Measurements from ENCODE around the gene SLC1A3. TPM values are rescaled to one million over a fixed set of nuclear protein-coding genes. Genes with fewer than 3 reads are reported as not detected.

SLC1A3 gene
- total RNA-seq, 1 donor from 2014 or later, result 93.2 TPM

GRCh38 chr5:36619012-36619635, 12.7 kb downstream of the SLC1A3 start:
- Mint-ChIP-seq H3K36me3 (peaks cover 14% of the 10 kb centered on the region), H3K4me3 (no peak overlapping the region), H3K9me3 (peaks cover 5% of the 10 kb centered on the region), H3K27me3 (no peaks in the 10 kb centered on the region), H3K27ac (no peak overlapping the region), H3K4me1 (ENCODE audit: unreplicated experiment) (peaks cover 30% of the 10 kb centered on the region)
- TF ChIP-seq CTCF (conservative IDR thresholded peaks at IDR 0.05), result no peak
- no peak for DNase-seq (ENCODE audit: extremely low spot score, unreplicated experiment)

GRCh38 chr5:36621985-36622384, 15.6 kb downstream of the SLC1A3 start:
- H3K27me3 Mint-ChIP-seq, result no peaks in the 10 kb centered on the region
- DNase-seq (ENCODE audit: extremely low spot score, unreplicated experiment), result no peak
- no peak overlapping the region for H3K27ac Mint-ChIP-seq
- no peak for TF ChIP-seq CTCF (conservative IDR thresholded peaks at IDR 0.05)
- no peak overlapping the region for H3K4me3 Mint-ChIP-seq
- H3K9me3 Mint-ChIP-seq, result peaks cover 5% of the 10 kb centered on the region
- peaks cover 8% of the 10 kb centered on the region for H3K36me3 Mint-ChIP-seq
- peaks cover 11% of the 10 kb centered on the region for H3K4me1 Mint-ChIP-seq (ENCODE audit: unreplicated experiment)

- Mint-ChIP-seq H3K27me3 (no peaks in the 10 kb centered on the region), H3K36me3 (peaks cover 9% of the 10 kb centered on the region), H3K4me1 (ENCODE audit: unreplicated experiment) (peaks cover 9% of the 10 kb centered on the region), H3K4me3 (no peak overlapping the region), H3K27ac (no peak overlapping the region), H3K9me3 (peaks cover 5% of the 10 kb centered on the region)
- no peak for TF ChIP-seq CTCF (conservative IDR thresholded peaks at IDR 0.05)
- DNase-seq (ENCODE audit: extremely low spot score, unreplicated experiment), result no peak
These were observed 17.4 kb downstream of the SLC1A3 start for GRCh38 chr5:36623832-36624231.

- Mint-ChIP-seq H3K4me1 (ENCODE audit: unreplicated experiment) (peaks cover 9% of the 10 kb centered on the region), H3K4me3 (no peak overlapping the region), H3K27ac (no peak overlapping the region), H3K36me3 (peaks cover 11% of the 10 kb centered on the region), H3K27me3 (no peaks in the 10 kb centered on the region), H3K9me3 (peaks cover 5% of the 10 kb centered on the region)
- TF ChIP-seq CTCF (conservative IDR thresholded peaks at IDR 0.05), result no peak
- no peak for DNase-seq (ENCODE audit: extremely low spot score, unreplicated experiment)
These were observed 17.9 kb downstream of the SLC1A3 start for GRCh38 chr5:36624277-36624676.

- peaks cover 18% of the 10 kb centered on the region for H3K36me3 Mint-ChIP-seq
- no peak for DNase-seq (ENCODE audit: extremely low spot score, unreplicated experiment)
- TF ChIP-seq CTCF (conservative IDR thresholded peaks at IDR 0.05), result no peak
- H3K4me3 Mint-ChIP-seq, result no peak overlapping the region
- no peaks in the 10 kb centered on the region for H3K27me3 Mint-ChIP-seq
- peaks cover 6% of the 10 kb centered on the region for H3K9me3 Mint-ChIP-seq
- peaks cover 8% of the 10 kb centered on the region for H3K4me1 Mint-ChIP-seq (ENCODE audit: unreplicated experiment)
- no peak overlapping the region for H3K27ac Mint-ChIP-seq
These were observed 22.3 kb downstream of the SLC1A3 start for GRCh38 chr5:36628695-36629094.
